Left ventricle myocardium inferior (tissue), 1 donor: ENCODE measurements around the gene SULT1C3. TPM values are rescaled to one million over a fixed set of nuclear protein-coding genes. Genes with fewer than 3 reads are reported as not detected.

Experiments
- DNase-seq: peaks from one replicate; pipeline ENCODE4 v3.0.0-alpha.2; 2020
- H3K27ac ChIP-seq: fragments of 200-600 bp; replicated peaks from 2 replicates; pipeline ENCODE4 v1.8.0; 2021
- H3K27me3 ChIP-seq: fragments of 200-600 bp; 2 replicates; pipeline ENCODE4 v1.8.0; 2021; ENCODE audit warnings: low read depth
- H3K36me3 ChIP-seq: fragments of 200-600 bp; 2 replicates; pipeline ENCODE4 v1.8.0; 2021
- H3K4me1 ChIP-seq: fragments of 200-600 bp; 2 replicates; pipeline ENCODE4 v1.8.0; 2021
- H3K4me3 ChIP-seq: fragments of 200-600 bp; 2 replicates; pipeline ENCODE4 v1.8.0; 2021; ENCODE audit warnings: mild to moderate bottlenecking, moderate library complexity
- H3K9me3 ChIP-seq: fragments of 200-600 bp; replicated peaks from 2 replicates; pipeline ENCODE4 v1.8.0; 2021
- CTCF ChIP-seq: fragments of 200-600 bp; IDR thresholded peaks from 2 replicates; pipeline ENCODE4 v1.8.0; 2021; ENCODE audit warnings: antibody characterized with exemption, mild to moderate bottlenecking, borderline replicate concordance
- intact Hi-C: fragments of 100-400 bp; cut with micrococcal nuclease; formaldehyde crosslinking; loops from one replicate; pipeline ENCODE4 v1.11.0; 2022
- total RNA-seq: library from RNA; stranded (reverse); fragmentation: NEBNext Ultra II Directional; extraction: Animal tissue kit (Norgen Biotek cat#: 25700); gene quantifications from one replicate; pipeline ENCODE4 v1.2.1, GENCODE V29; 2021
- donor health status: DM: no; HTN: yes; CAD: no; lungs with severe emphysema.

Gene SULT1C3
- total RNA-seq, 1 donor from 2014 or later, result not detected

- TF ChIP-seq CTCF, result no peak
- no peaks in the 10 kb centered on the region for H3K4me1 ChIP-seq
- DNase-seq, result no peak
- no peaks in the 10 kb centered on the region for H3K36me3 ChIP-seq
- no peak overlapping the region for H3K27ac ChIP-seq
- no peak overlapping the region for H3K4me3 ChIP-seq
- intact Hi-C loops, result no loop called here
- no peaks in the 10 kb centered on the region for H3K27me3 ChIP-seq
- H3K9me3 ChIP-seq, result peaks cover 9% of the 10 kb centered on the region
Measured at GRCh38 chr2:108228537-108228936, 11.2 kb upstream of the SULT1C3 start.

GRCh38 chr2:108229875-108230274 lies 9.9 kb upstream of the SULT1C3 start:
- no peaks in the 10 kb centered on the region for H3K4me1 ChIP-seq
- intact Hi-C loops, result no loop called here
- H3K4me3 ChIP-seq, result no peak overlapping the region
- H3K27me3 ChIP-seq, result no peaks in the 10 kb centered on the region
- DNase-seq, result no peak
- no peaks in the 10 kb centered on the region for H3K9me3 ChIP-seq
- H3K36me3 ChIP-seq, result no peaks in the 10 kb centered on the region
- TF ChIP-seq CTCF, result no peak
- H3K27ac ChIP-seq, result no peak overlapping the region

GRCh38 chr2:108235577-108235976 lies 4.2 kb upstream of the SULT1C3 start:
- no peak for DNase-seq
- no peaks in the 10 kb centered on the region for H3K4me1 ChIP-seq
- TF ChIP-seq CTCF, result no peak
- no peaks in the 10 kb centered on the region for H3K27me3 ChIP-seq
- intact Hi-C loops, result no loop called here
- peaks cover 30% of the 10 kb centered on the region for H3K9me3 ChIP-seq
- H3K4me3 ChIP-seq, result no peak overlapping the region
- H3K27ac ChIP-seq, result no peak overlapping the region
- H3K36me3 ChIP-seq, result no peaks in the 10 kb centered on the region

GRCh38 chr2:108236676-108237335 lies 3.0 kb upstream of the SULT1C3 start:
- Histone ChIP-seq H3K27ac (no peak overlapping the region), H3K4me3 (no peak overlapping the region), H3K36me3 (no peaks in the 10 kb centered on the region), H3K4me1 (no peaks in the 10 kb centered on the region), H3K27me3 (no peaks in the 10 kb centered on the region), H3K9me3 (peaks cover 30% of the 10 kb centered on the region)
- no peak for TF ChIP-seq CTCF
- intact Hi-C loops, result no loop called here
- DNase-seq, result no peak

- no peak for DNase-seq
- Histone ChIP-seq H3K36me3 (no peaks in the 10 kb centered on the region), H3K4me1 (no peaks in the 10 kb centered on the region), H3K27me3 (no peaks in the 10 kb centered on the region), H3K9me3 (peaks cover 33% of the 10 kb centered on the region), H3K4me3 (no peak overlapping the region), H3K27ac (no peak overlapping the region)
- intact Hi-C loops, result no loop called here
- no peak for TF ChIP-seq CTCF
Measured at GRCh38 chr2:108240966-108241365, 1.2 kb downstream of the SULT1C3 start.
